GM23338 (cell line): ENCODE data around the gene NDC1. TPM values are rescaled to one million over a fixed set of nuclear protein-coding genes. Genes with fewer than 3 reads are reported as not detected.
A peak's percentile ranks its signal among the peaks of the same experiment; 100 is the strongest.

Experiments
- ATAC-seq: fragments of 200-7000 bp; cut with Tn5 transposase; 3 replicates; pipeline ENCODE4 v1.9.1; 2020
- DNase-seq: peaks from one replicate; pipeline ENCODE4 v3.0.0-alpha.2; 2015; ENCODE audit warnings: low spot score
- H2AFZ ChIP-seq: fragments of 200-600 bp; sonication (generic); 2 replicates; pipeline ENCODE4 v1.8.0; 2016; ENCODE audit warnings: antibody characterized with exemption, mild to moderate bottlenecking, moderate library complexity
- H3F3A ChIP-seq: fragments of 200-600 bp; sonication (generic); replicated peaks from 2 replicates; pipeline ENCODE4 v1.8.0; 2017; ENCODE audit warnings: antibody characterized with exemption, mixed run types, low read depth
- H3K27ac ChIP-seq: fragments of 200-600 bp; sonication (generic); 2 replicates; pipeline ENCODE4 v1.6.1; 2016; ENCODE audit warnings: low read depth
- H3K27me3 ChIP-seq: fragments of 200-600 bp; sonication (generic); 2 replicates; pipeline ENCODE4 v1.8.0; 2016; ENCODE audit warnings: mild to moderate bottlenecking, mixed run types, moderate library complexity; ENCODE audit not compliant: insufficient read depth
- H3K36me3 ChIP-seq: fragments of 200-600 bp; sonication (generic); 2 replicates; pipeline ENCODE4 v1.8.0; 2016; ENCODE audit warnings: mild to moderate bottlenecking; ENCODE audit not compliant: insufficient read depth
- H3K4me1 ChIP-seq: fragments of 200-600 bp; sonication (generic); 2 replicates; pipeline ENCODE4 v1.8.0; 2016; ENCODE audit warnings: mild to moderate bottlenecking, moderate library complexity; ENCODE audit not compliant: insufficient read depth
- H3K4me2 ChIP-seq: fragments of 200-600 bp; sonication (generic); 2 replicates; pipeline ENCODE4 v1.7.1; 2017; ENCODE audit warnings: mixed run types
- H3K4me3 ChIP-seq: fragments of 200-600 bp; sonication (generic); 2 replicates; pipeline ENCODE4 v1.6.1; 2016; ENCODE audit warnings: mixed run types
- H3K79me2 ChIP-seq: fragments of 200-600 bp; sonication (generic); replicated peaks from 2 replicates; pipeline ENCODE4 v1.8.0; 2017; ENCODE audit warnings: mild to moderate bottlenecking; ENCODE audit not compliant: insufficient read depth
- H3K9me2 ChIP-seq: fragments of 200-600 bp; sonication (generic); 2 replicates; pipeline ENCODE4 v1.8.0; 2017; ENCODE audit not compliant: insufficient read depth
- H4K20me1 ChIP-seq: fragments of 200-600 bp; sonication (generic); replicated peaks from 2 replicates; pipeline ENCODE4 v1.8.0; 2017; ENCODE audit warnings: mild to moderate bottlenecking; ENCODE audit not compliant: insufficient read depth
- H3K27ac Mint-ChIP-seq: 2 replicates; pipeline ENCODE4 v1.8.0; 2020; ENCODE audit warnings: inconsistent platforms, mild to moderate bottlenecking, moderate library complexity, mixed read lengths
- H3K27me3 Mint-ChIP-seq: 3 replicates; pipeline ENCODE4 v1.8.0; 2022; ENCODE audit warnings: low read depth, mild to moderate bottlenecking, moderate library complexity, mixed read lengths, inconsistent platforms; ENCODE audit not compliant: insufficient read depth, poor library complexity
- H3K36me3 Mint-ChIP-seq: 3 replicates; pipeline ENCODE4 v1.8.0; 2021; ENCODE audit warnings: low read depth, mild to moderate bottlenecking, inconsistent platforms, moderate library complexity, mixed read lengths
- H3K4me1 Mint-ChIP-seq: 3 replicates; pipeline ENCODE4 v1.8.0; 2020; ENCODE audit warnings: mild to moderate bottlenecking, inconsistent platforms, mixed read lengths
- H3K4me3 Mint-ChIP-seq: 3 replicates; pipeline ENCODE4 v1.8.0; 2021; ENCODE audit warnings: moderate library complexity, mild to moderate bottlenecking, inconsistent platforms, mixed read lengths
- H3K9me3 Mint-ChIP-seq: 3 replicates; pipeline ENCODE4 v1.8.0; 2020; ENCODE audit warnings: moderate library complexity, mild to moderate bottlenecking, inconsistent platforms, mixed read lengths
- CTCF ChIP-seq, 2 experiments: fragments of 200-600 bp in 1 of 2; sonication (generic) in 1 of 2; conservative IDR thresholded peaks; 2 replicates each; pipeline versions ENCODE4 v1.5.1 to v1.6.1; 2016 to 2017; ENCODE audit warnings: antibody characterized with exemption in 2 of 2, low read depth in 2 of 2, mild to moderate bottlenecking in 2 of 2, moderate library complexity in 1 of 2
- EZH2 ChIP-seq: fragments of 200-600 bp; sonication (generic); IDR thresholded peaks from one replicate; pipeline ENCODE4 v1.8.0; 2017; ENCODE audit warnings: antibody characterized with exemption, mild to moderate bottlenecking, low read depth; ENCODE audit not compliant: unreplicated experiment
- JUNB ChIP-seq: IDR thresholded peaks from one replicate; pipeline ENCODE4 v1.6.1; 2016; ENCODE audit warnings: antibody characterized with exemption; ENCODE audit not compliant: unreplicated experiment
- NANOG ChIP-seq: IDR thresholded peaks from 2 replicates; pipeline ENCODE4 v1.6.1; 2016; ENCODE audit warnings: antibody characterized with exemption, borderline replicate concordance
- POLR2AphosphoS5 ChIP-seq: IDR thresholded peaks from 2 replicates; pipeline ENCODE4 v1.6.1; 2016; ENCODE audit warnings: antibody characterized with exemption, low read depth
- REST ChIP-seq: IDR thresholded peaks from one replicate; pipeline ENCODE4 v1.6.1; 2018; ENCODE audit warnings: antibody characterized with exemption; ENCODE audit not compliant: unreplicated experiment
- STAT1 ChIP-seq: IDR thresholded peaks from one replicate; pipeline ENCODE4 v1.6.1; 2016; ENCODE audit warnings: antibody characterized with exemption; ENCODE audit not compliant: unreplicated experiment
- polyA plus RNA-seq: library from polyadenylated mRNA; unstranded; fragments of >200 nt; fragmentation: Nextera tagmentation; extraction: Ambion mirVana; gene quantifications from 2 replicates; pipeline ENCODE4 v1.2.1, GENCODE V29; 2016
- total RNA-seq: library from RNA; depleted of rRNA; stranded (reverse); fragments of >200 nt; shearing (Covaris generic); gene quantifications from 2 replicates; pipeline ENCODE4 v1.2.3, GENCODE V29; 2014
- TF ChIP-seq, protein P1 (sequence below): IDR thresholded peaks from 2 replicates; pipeline ENCODE4 v1.6.1; 2016; ENCODE audit warnings: antibody characterized with exemption

The NDC1 gene
- total and polyA plus RNA-seq, 2 experiments from 2014 or later: 19.8 to 100 TPM

DNA sequence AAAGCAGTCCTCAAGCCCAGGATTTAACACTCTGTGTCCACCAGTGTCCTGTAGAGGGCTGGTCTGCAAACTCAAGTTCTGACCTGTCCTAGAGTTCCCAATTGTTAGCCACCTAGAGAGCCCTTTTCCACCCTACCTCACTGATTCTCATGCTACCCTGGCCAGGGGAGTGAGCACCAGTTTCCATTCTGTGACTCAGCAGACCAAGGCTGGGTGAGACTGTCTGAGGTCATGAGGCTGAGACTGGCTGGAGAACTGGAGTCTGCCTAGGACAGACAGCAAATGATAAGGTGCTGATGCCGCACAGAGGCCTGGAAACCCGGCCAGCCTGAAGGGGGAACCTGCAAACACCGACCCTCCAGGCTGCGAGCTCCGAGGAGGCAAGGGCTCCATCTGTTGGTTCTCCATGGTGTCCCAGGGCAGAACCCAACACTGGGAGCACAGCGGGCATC, 112.8 kb downstream of the NDC1 start:
- peak overlapping the region; percentile 45; the same call in 1 of the 2 replicates for H2AFZ ChIP-seq
- H3F3A ChIP-seq: no peaks in the 10 kb centered on the region
- no peaks in the 10 kb centered on the region for H3K79me2 ChIP-seq
- ATAC-seq (peak; percentile 98), DNase-seq (peak; percentile 86)
- Mint-ChIP-seq H3K4me1 (peaks cover 11% of the 10 kb centered on the region; the same call in 2 of the 3 replicates), H3K27ac (0 out of 2 replicates have a peak overlapping the region, but pooled peaks have one; percentile 23), H3K27me3 (peaks cover 6% of the 10 kb centered on the region), H3K9me3 (no peaks in the 10 kb centered on the region), H3K4me3 (no peak overlapping the region), H3K36me3 (no peaks in the 10 kb centered on the region)
- H3K36me3 ChIP-seq: no peaks in the 10 kb centered on the region
- no peak overlapping the region for H3K4me2 ChIP-seq
- H3K27ac ChIP-seq: no peak overlapping the region
- H3K4me1 ChIP-seq: no peaks in the 10 kb centered on the region; the same call in 1 of the 2 replicates
- no peak overlapping the region for H3K4me3 ChIP-seq
- H3K9me2 ChIP-seq: no peaks in the 10 kb centered on the region
- no peak for TF ChIP-seq REST
- TF ChIP-seq NANOG: no peak
- no peak for TF ChIP-seq POLR2AphosphoS5
- TF ChIP-seq, protein P1, sequence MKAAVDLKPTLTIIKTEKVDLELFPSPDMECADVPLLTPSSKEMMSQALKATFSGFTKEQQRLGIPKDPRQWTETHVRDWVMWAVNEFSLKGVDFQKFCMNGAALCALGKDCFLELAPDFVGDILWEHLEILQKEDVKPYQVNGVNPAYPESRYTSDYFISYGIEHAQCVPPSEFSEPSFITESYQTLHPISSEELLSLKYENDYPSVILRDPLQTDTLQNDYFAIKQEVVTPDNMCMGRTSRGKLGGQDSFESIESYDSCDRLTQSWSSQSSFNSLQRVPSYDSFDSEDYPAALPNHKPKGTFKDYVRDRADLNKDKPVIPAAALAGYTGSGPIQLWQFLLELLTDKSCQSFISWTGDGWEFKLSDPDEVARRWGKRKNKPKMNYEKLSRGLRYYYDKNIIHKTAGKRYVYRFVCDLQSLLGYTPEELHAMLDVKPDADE: no peak
- no peak for TF ChIP-seq JUNB
- TF ChIP-seq STAT1: no peak
- TF ChIP-seq CTCF (conservative IDR thresholded peaks at IDR 0.05; ENCODE audit: low read depth in 2 of 2): peak; percentile 59 to 91
- no peak for TF ChIP-seq EZH2
- H3K27me3 ChIP-seq: no peaks in the 10 kb centered on the region
- H4K20me1 ChIP-seq: no peaks in the 10 kb centered on the region

GRCh38 chr1:53722025-53722424, 116.1 kb downstream of the NDC1 start:
- no peak for DNase-seq
- Mint-ChIP-seq H3K27ac (no peak overlapping the region), H3K36me3 (no peaks in the 10 kb centered on the region), H3K4me1 (peaks cover 7% of the 10 kb centered on the region; the same call in 2 of the 3 replicates), H3K27me3 (peaks cover 9% of the 10 kb centered on the region), H3K9me3 (no peaks in the 10 kb centered on the region), H3K4me3 (no peak overlapping the region)
- Histone ChIP-seq H3F3A (no peaks in the 10 kb centered on the region), H4K20me1 (no peaks in the 10 kb centered on the region), H3K4me3 (no peak overlapping the region), H3K9me2 (no peaks in the 10 kb centered on the region), H3K4me1 (no peaks in the 10 kb centered on the region; the same call in 1 of the 2 replicates), H2AFZ (no peak overlapping the region), H3K79me2 (no peaks in the 10 kb centered on the region), H3K27me3 (no peaks in the 10 kb centered on the region), H3K4me2 (no peak overlapping the region), H3K36me3 (no peaks in the 10 kb centered on the region), H3K27ac (no peak overlapping the region)
- ATAC-seq: no peak
- no peak for TF ChIP-seq EZH2
- TF ChIP-seq REST: no peak
- TF ChIP-seq STAT1: no peak
